ENCODE data around the gene GRIK2. TPM values are rescaled to one million over a fixed set of nuclear protein-coding genes. Genes with fewer than 3 reads are reported as not detected.

GRIK2 gene
- total and polyA plus RNA-seq, 2 experiments from 2014 or later, result 1.4 to 7.1 TPM

DNA sequence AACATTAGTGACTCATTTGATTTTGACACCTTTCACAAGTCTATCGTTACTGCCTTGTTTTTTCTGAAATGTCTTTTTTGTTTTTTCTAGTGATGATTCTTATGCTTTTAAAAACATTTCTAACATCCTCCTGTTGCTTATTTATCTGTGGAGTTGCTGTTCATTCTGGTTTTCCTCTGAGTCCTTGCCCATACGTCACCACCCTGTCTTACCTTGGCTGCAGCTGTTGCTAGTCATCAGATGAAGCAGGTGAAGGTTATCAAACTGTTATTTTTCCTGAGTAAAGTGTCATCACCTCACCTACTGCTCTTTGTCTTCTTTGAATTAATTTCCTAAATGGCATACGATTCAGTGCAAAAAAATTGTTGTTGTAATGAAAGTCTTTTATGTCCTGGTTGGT lies 376.6 kb downstream of the GRIK2 start:
- H3K4me2 ChIP-seq (ENCODE audit: unreplicated experiment), result no peak overlapping the region
- no peak for DNase-seq
- no peaks in the 10 kb centered on the region for H3F3A ChIP-seq (ENCODE audit: insufficient read depth)

DNA sequence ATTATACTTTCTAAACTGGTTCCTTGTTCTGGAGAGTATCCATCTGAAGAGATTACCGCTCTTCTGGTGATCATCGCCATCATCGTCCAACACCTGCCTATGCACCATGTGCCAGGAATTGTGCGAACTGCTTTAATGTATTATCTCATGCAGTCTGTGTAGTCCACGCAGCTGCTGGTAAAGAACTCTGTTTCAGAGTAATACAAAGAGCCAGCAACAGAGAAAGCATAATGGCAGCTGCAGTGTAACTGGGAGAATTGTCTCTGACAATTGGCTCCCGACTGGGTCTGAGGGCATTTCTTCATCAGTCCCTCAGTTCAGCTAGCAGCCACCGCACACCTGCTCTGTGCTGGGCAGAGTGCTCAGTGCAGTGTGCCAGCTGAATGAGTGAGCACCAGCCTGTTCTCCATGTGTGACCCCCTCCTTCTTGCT lies 383.4 kb downstream of the GRIK2 start:
- 81 to 86% methylated on average over 7 of the region's 7 CpGs for WGBS, 2 experiments (ENCODE audit: low coverage in 1 of 2, low lambda C conversion rate in 2 of 2, missing lambda C conversion rate in 2 of 2)
- Histone ChIP-seq H3K36me3 (ENCODE audit: low read depth) (no peaks in the 10 kb centered on the region), H3K9ac (no peak overlapping the region), H3K27ac (no peak overlapping the region), H3K9me3 (ENCODE audit: low read depth) (no peaks in the 10 kb centered on the region), H3K4me1 (ENCODE audit: insufficient read depth) (peaks cover 15% of the 10 kb centered on the region), H2AFZ (no peak overlapping the region), H3K27me3 (replicated peaks; ENCODE audit: insufficient read depth) (no peaks in the 10 kb centered on the region), H3F3A (ENCODE audit: insufficient read depth) (peaks cover 3% of the 10 kb centered on the region; the same call in 1 of the 2 replicates), H3K4me2 (ENCODE audit: unreplicated experiment) (no peak overlapping the region), H3K9me2 (ENCODE audit: insufficient read depth) (peaks cover 3% of the 10 kb centered on the region; the same call in 1 of the 2 replicates), H3K79me2 (ENCODE audit: insufficient read depth) (no peaks in the 10 kb centered on the region), H3K4me3 (no peak overlapping the region), H4K20me1 (ENCODE audit: insufficient read depth) (no peaks in the 10 kb centered on the region)
- in situ Hi-C loops (cut with MboI), result no loop called here
- no peak for DNase-seq
- TF ChIP-seq EZH2 (IDR thresholded peaks at IDR 0.05; ENCODE audit: insufficient read depth, poor library complexity, severe bottlenecking) (no peak), EZH2phosphoT487 (IDR thresholded peaks at IDR 0.05; ENCODE audit: insufficient read depth, low read depth) (no peak)

More for the DNA sequence above, 376.6 kb downstream of the GRIK2 start:
- no peak overlapping the region for H3K4me3 ChIP-seq
- WGBS, 2 experiments (ENCODE audit: low coverage in 1 of 2, low lambda C conversion rate in 2 of 2, missing lambda C conversion rate in 2 of 2), result 44 to 60% methylated on average over 3 of the region's 3 CpGs
- in situ Hi-C loops (cut with MboI), result no loop called here
- H3K9me3 ChIP-seq (ENCODE audit: low read depth), result no peaks in the 10 kb centered on the region
- no peaks in the 10 kb centered on the region for H3K79me2 ChIP-seq (ENCODE audit: insufficient read depth)
- no peak overlapping the region for H3K27ac ChIP-seq
- no peaks in the 10 kb centered on the region for H3K27me3 ChIP-seq (replicated peaks; ENCODE audit: insufficient read depth)
- no peaks in the 10 kb centered on the region for H3K9me2 ChIP-seq (ENCODE audit: insufficient read depth)
- H2AFZ ChIP-seq, result no peak overlapping the region
- H4K20me1 ChIP-seq (ENCODE audit: insufficient read depth), result no peaks in the 10 kb centered on the region
- H3K4me1 ChIP-seq (ENCODE audit: insufficient read depth), result no peaks in the 10 kb centered on the region
- no peaks in the 10 kb centered on the region for H3K36me3 ChIP-seq (ENCODE audit: low read depth)
- no peak overlapping the region for H3K9ac ChIP-seq
- TF ChIP-seq EZH2phosphoT487 (IDR thresholded peaks at IDR 0.05; ENCODE audit: insufficient read depth, low read depth) (no peak), EZH2 (IDR thresholded peaks at IDR 0.05; ENCODE audit: insufficient read depth, poor library complexity, severe bottlenecking) (no peak)

DNA sequence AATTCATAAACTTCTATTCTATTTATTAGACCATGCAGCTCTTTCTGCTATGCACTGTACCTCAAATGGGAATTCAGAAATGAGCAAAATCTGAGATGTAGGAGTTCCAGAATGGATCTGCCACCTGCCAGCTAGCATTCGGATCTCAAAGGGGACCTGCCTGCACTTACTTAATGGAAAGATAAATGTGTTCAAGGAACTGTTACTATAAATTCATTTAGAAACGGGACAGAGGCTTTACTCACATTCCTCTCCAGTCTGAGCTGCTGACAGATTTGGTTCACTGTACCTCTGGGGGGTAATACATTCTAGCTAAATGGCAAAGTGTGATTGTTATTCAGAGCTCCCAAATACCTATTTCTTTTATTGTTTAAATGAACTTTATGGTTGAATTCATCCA lies 384.1 kb downstream of the GRIK2 start:
- Histone ChIP-seq H3K36me3 (ENCODE audit: low read depth) (no peaks in the 10 kb centered on the region), H3K4me2 (ENCODE audit: unreplicated experiment) (no peak overlapping the region), H3K9me2 (ENCODE audit: insufficient read depth) (peaks cover 3% of the 10 kb centered on the region; the same call in 1 of the 2 replicates), H3K9ac (no peak overlapping the region), H4K20me1 (ENCODE audit: insufficient read depth) (no peaks in the 10 kb centered on the region), H3K27me3 (replicated peaks; ENCODE audit: insufficient read depth) (no peaks in the 10 kb centered on the region), H3K79me2 (ENCODE audit: insufficient read depth) (no peaks in the 10 kb centered on the region), H3K4me1 (ENCODE audit: insufficient read depth) (peaks cover 15% of the 10 kb centered on the region), H3K9me3 (ENCODE audit: low read depth) (no peaks in the 10 kb centered on the region), H2AFZ (no peak overlapping the region), H3F3A (ENCODE audit: insufficient read depth) (peaks cover 3% of the 10 kb centered on the region; the same call in 1 of the 2 replicates), H3K4me3 (no peak overlapping the region), H3K27ac (no peak overlapping the region)
- in situ Hi-C loops (cut with MboI), result no loop called here
- DNase-seq, result no peak
- TF ChIP-seq EZH2 (IDR thresholded peaks at IDR 0.05; ENCODE audit: insufficient read depth, poor library complexity, severe bottlenecking) (no peak), EZH2phosphoT487 (IDR thresholded peaks at IDR 0.05; ENCODE audit: insufficient read depth, low read depth) (no peak)
- 37 to 38% methylated on average over 2 of the region's 2 CpGs for WGBS, 2 experiments (ENCODE audit: low coverage in 1 of 2, low lambda C conversion rate in 2 of 2, missing lambda C conversion rate in 2 of 2)

DNA sequence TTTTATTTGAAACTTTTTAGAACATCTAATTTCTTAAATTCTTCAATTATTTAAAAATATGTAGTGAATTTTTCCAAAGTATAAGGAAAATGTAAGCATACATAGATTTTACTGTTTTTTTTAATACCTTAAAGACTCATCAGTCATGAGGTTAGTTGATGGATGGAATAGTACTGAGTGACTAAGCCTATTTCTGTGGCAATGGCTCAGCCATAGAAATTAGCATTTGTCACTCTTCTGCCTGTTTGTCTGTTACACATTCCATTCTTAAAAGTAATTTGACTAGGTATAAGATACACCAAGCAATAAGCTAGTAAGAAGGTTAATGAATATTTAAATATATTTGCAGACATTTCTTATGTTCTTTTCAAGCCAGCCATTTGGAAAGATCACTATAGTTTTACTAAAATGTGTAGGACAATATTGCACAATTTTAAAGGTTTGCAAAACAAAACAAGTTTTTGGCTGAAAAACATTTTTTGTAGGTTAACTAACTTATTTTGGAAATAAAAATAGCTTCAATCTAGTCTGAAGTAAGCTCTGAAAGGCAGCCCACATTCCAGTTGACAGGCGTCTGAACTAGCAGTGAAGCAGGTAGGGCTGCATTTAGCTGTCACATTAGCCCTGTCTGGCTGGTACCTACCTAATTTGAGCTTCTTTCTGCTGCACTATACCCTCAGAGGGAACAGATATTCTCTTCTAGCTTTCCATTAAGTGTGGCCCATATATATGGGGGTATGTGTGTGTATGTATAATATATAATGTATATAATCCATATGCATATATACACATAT lies 385.7 kb downstream of the GRIK2 start:
- TF ChIP-seq EZH2phosphoT487 (IDR thresholded peaks at IDR 0.05; ENCODE audit: insufficient read depth, low read depth) (no peak), EZH2 (IDR thresholded peaks at IDR 0.05; ENCODE audit: insufficient read depth, poor library complexity, severe bottlenecking) (no peak)
- Histone ChIP-seq H3K27ac (no peak overlapping the region), H3K9me3 (ENCODE audit: low read depth) (no peaks in the 10 kb centered on the region), H3K4me3 (no peak overlapping the region), H3K27me3 (replicated peaks; ENCODE audit: insufficient read depth) (no peaks in the 10 kb centered on the region), H3F3A (ENCODE audit: insufficient read depth) (peaks cover 3% of the 10 kb centered on the region; the same call in 1 of the 2 replicates), H3K4me1 (ENCODE audit: insufficient read depth) (peaks cover 15% of the 10 kb centered on the region), H3K79me2 (ENCODE audit: insufficient read depth) (no peaks in the 10 kb centered on the region), H2AFZ (no peak overlapping the region), H3K4me2 (ENCODE audit: unreplicated experiment) (no peak overlapping the region), H3K36me3 (ENCODE audit: low read depth) (no peaks in the 10 kb centered on the region), H4K20me1 (ENCODE audit: insufficient read depth) (no peaks in the 10 kb centered on the region), H3K9ac (no peak overlapping the region), H3K9me2 (ENCODE audit: insufficient read depth) (peaks cover 3% of the 10 kb centered on the region; the same call in 1 of the 2 replicates)
- 76 to 89% methylated on average over 1 of the region's 1 CpG for WGBS, 2 experiments (ENCODE audit: low coverage in 1 of 2, low lambda C conversion rate in 2 of 2, missing lambda C conversion rate in 2 of 2)
- in situ Hi-C loops (cut with MboI), result no loop called here
- peak; percentile 63 for DNase-seq
